ENCODE measurements around the gene WDR27. TPM values are rescaled to one million over a fixed set of nuclear protein-coding genes. Genes with fewer than 3 reads are reported as not detected.

The WDR27 gene
- polyA plus RNA-seq, 3 donors, result 0.95 to 20.5 (median 2.0) TPM

DNA sequence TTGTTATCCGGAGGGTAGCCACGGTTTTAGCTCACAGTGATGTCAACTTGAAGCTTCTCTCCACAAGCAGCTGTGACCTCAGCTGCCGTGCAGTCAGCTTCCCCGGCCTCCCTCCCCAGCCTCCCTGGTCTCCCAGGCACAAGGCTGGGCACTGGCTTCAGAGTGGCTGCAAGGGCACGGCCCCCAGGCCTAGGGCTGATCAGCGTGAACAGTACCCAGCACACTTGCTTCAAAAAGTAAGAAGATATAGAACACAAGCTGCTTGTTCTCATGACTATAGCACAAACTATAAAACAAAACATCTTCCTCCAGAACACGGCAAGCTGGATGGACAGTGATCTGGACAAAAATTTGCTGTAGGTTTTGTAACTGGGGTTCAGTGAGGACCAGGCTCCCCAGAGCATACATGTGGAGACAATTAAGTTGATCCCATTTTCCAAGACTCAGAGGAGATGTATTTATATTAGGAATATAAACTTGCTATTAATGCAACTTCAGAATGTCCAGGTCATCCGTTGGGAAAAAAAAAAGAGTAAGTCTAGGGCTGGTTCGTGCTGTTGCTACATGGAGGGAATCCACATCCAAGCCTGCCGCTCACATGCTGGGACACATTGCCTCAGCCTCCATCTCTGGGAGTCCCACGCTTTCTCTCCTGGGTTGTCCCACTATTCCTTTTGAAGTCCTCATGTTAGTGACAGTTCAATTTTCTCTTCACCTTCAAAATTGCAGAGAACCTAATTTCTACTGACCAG, 248.8 kb downstream of the WDR27 start:
- Histone ChIP-seq H3K4me2 (replicated peaks; ENCODE audit: extremely low read depth, low read length, poor library complexity, severe bottlenecking) (no peak overlapping the region), H3K36me3 (replicated peaks in 1 of 2; ENCODE audit: control insufficient read depth in 1 of 2, insufficient read depth in 2 of 2, low read length in 2 of 2) (no peaks in the 10 kb centered on the region), H3K4me1 (ENCODE audit: control insufficient read depth in 1 of 2, insufficient read depth in 2 of 2, low read length in 2 of 2) (no peaks in the 10 kb centered on the region), H3K4me3 (replicated peaks in 1 of 3; ENCODE audit: low read depth in 2 of 3, low read length in 3 of 3) (no peak overlapping the region), H3K79me2 (ENCODE audit: insufficient read depth, low read length) (no peaks in the 10 kb centered on the region), H3K9me3 (replicated peaks in 1 of 2; ENCODE audit: control insufficient read depth in 1 of 2, insufficient read depth in 1 of 2, low read length in 2 of 2) (peaks cover 12 to 39% of the 10 kb centered on the region in 2 donors), H3K9ac (ENCODE audit: insufficient read depth, low read length, poor library complexity, severe bottlenecking) (no peak overlapping the region), H4K20me1 (ENCODE audit: insufficient read depth, low read length) (no peaks in the 10 kb centered on the region), H3K27me3 (ENCODE audit: control insufficient read depth in 2 of 2, insufficient read depth in 2 of 2, low read length in 2 of 2) (no peaks in the 10 kb centered on the region), H2AFZ (ENCODE audit: insufficient read depth, low read depth, low read length, poor library complexity, severe bottlenecking) (no peak overlapping the region), H3K27ac (ENCODE audit: low read depth in 1 of 2, low read length in 2 of 2) (no peak overlapping the region)
- WGBS (ENCODE audit: insufficient coverage), result 96% methylated on average over 8 of the region's 11 CpGs
- intact Hi-C loops (cut with micrococcal nuclease), result no loop called here
- Mint-ChIP-seq H3K36me3 (no peaks in the 10 kb centered on the region), H3K4me3 (no peak overlapping the region), H3K4me1 (no peaks in the 10 kb centered on the region), H3K27ac (no peak overlapping the region), H3K27me3 (ENCODE audit: low read depth in 3 of 3) (no peaks in the 10 kb centered on the region), H3K9me3 (peaks cover 6 to 25% (median 12%) of the 10 kb centered on the region in 7 donors)
- TF ChIP-seq, protein P1, sequence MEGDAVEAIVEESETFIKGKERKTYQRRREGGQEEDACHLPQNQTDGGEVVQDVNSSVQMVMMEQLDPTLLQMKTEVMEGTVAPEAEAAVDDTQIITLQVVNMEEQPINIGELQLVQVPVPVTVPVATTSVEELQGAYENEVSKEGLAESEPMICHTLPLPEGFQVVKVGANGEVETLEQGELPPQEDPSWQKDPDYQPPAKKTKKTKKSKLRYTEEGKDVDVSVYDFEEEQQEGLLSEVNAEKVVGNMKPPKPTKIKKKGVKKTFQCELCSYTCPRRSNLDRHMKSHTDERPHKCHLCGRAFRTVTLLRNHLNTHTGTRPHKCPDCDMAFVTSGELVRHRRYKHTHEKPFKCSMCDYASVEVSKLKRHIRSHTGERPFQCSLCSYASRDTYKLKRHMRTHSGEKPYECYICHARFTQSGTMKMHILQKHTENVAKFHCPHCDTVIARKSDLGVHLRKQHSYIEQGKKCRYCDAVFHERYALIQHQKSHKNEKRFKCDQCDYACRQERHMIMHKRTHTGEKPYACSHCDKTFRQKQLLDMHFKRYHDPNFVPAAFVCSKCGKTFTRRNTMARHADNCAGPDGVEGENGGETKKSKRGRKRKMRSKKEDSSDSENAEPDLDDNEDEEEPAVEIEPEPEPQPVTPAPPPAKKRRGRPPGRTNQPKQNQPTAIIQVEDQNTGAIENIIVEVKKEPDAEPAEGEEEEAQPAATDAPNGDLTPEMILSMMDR (IDR thresholded peaks at IDR 0.05), result no peak
- DNase-seq, result no peak

DNA sequence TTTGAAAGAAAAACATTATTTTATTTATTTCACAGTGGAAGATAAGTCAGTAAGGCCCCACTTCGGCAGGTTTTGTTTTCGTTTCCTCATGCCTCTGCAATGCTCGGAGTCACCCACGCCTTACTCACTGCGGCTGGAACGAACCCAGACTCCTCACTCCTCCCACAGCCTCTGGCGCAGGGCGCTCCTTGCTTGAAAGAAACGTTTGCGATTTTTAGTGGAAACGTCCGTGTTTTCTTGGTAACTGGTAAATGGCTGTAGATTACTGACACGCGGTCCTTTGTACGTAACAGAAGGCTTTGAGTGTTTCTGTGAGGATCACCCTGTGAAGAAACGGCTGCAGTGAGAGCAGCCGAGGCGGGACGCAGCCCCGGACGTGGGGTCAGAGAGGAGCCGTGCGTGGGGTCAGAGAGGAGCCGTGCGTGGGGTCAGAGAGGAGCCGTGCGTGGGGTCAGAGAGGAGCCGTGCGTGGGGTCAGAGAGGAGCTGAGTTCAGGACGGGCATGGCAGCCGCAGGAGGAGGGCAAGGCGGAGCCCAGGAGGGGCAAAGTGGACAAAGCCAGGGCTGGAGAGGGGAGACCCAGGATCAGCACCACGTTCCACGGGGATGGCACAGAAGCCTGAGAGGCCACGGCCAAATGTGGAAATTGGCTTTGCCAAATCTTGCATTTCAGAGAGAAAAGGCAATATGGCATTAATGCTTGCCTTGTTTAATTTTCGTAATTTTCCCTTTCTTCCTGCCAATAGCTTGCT, 249.5 kb downstream of the WDR27 start:
- H3K27ac Mint-ChIP-seq, result no peak overlapping the region
- peaks cover 6 to 26% (median 12%) of the 10 kb centered on the region in 7 donors for H3K9me3 Mint-ChIP-seq
- DNase-seq, result no peak
- Histone ChIP-seq H2AFZ (ENCODE audit: insufficient read depth, low read depth, low read length, poor library complexity, severe bottlenecking) (no peak overlapping the region), H3K4me1 (ENCODE audit: control insufficient read depth in 1 of 2, insufficient read depth in 2 of 2, low read length in 2 of 2) (no peaks in the 10 kb centered on the region), H3K9ac (ENCODE audit: insufficient read depth, low read length, poor library complexity, severe bottlenecking) (no peak overlapping the region), H3K79me2 (ENCODE audit: insufficient read depth, low read length) (no peaks in the 10 kb centered on the region), H3K27me3 (ENCODE audit: control insufficient read depth in 2 of 2, insufficient read depth in 2 of 2, low read length in 2 of 2) (no peaks in the 10 kb centered on the region), H3K36me3 (replicated peaks in 1 of 2; ENCODE audit: control insufficient read depth in 1 of 2, insufficient read depth in 2 of 2, low read length in 2 of 2) (no peaks in the 10 kb centered on the region), H3K9me3 (replicated peaks in 1 of 2; ENCODE audit: control insufficient read depth in 1 of 2, insufficient read depth in 1 of 2, low read length in 2 of 2) (peaks cover 9 to 37% of the 10 kb centered on the region in 2 donors), H3K4me3 (replicated peaks in 1 of 3; ENCODE audit: low read depth in 2 of 3, low read length in 3 of 3) (no peak overlapping the region), H4K20me1 (ENCODE audit: insufficient read depth, low read length) (no peaks in the 10 kb centered on the region), H3K27ac (ENCODE audit: low read depth in 1 of 2, low read length in 2 of 2) (no peak overlapping the region), H3K4me2 (replicated peaks; ENCODE audit: extremely low read depth, low read length, poor library complexity, severe bottlenecking) (no peak overlapping the region)
- H3K4me1 Mint-ChIP-seq, result no peaks in the 10 kb centered on the region
- TF ChIP-seq, protein P1 (IDR thresholded peaks at IDR 0.05), result no peak
- H3K36me3 Mint-ChIP-seq, result no peaks in the 10 kb centered on the region
- H3K27me3 Mint-ChIP-seq (ENCODE audit: low read depth in 3 of 3), result no peaks in the 10 kb centered on the region
- intact Hi-C loops (cut with micrococcal nuclease), result no loop called here
- 95% methylated on average over 30 of the region's 36 CpGs for WGBS (ENCODE audit: insufficient coverage)
- H3K4me3 Mint-ChIP-seq, result no peak overlapping the region

All from CD14-positive monocyte (primary cell).